ENCODE measurements around the gene DBI. TPM values are rescaled to one million over a fixed set of nuclear protein-coding genes. Genes with fewer than 3 reads are reported as not detected.

DBI gene
- total RNA-seq, 1 experiment from 2014 or later: 129 TPM

- ATAC-seq (no peak), DNase-seq (ENCODE audit: low read depth, low spot score) (no peak)
- intact Hi-C loops (cut with micrococcal nuclease): no loop called here
- ChIA-PET POLR2A (no interaction called here), CTCF (no interaction called here), RAD21 (ENCODE audit: low non-redundant PET in 1 of 2, low total read pairs in 2 of 2, uncharacterized antibody in 2 of 2, unreplicated experiment in 2 of 2) (no interaction called here)
- H3K4me2 ChIP-seq (ENCODE audit: low read length): no peak overlapping the region
- BruUV-seq (replicated peaks): no TSS peak
- no peaks in the 10 kb centered on the region for H3K27me3 ChIP-seq (ENCODE audit: insufficient read depth, low read length)
- H3K79me2 ChIP-seq (ENCODE audit: insufficient read depth, low read length): no peaks in the 10 kb centered on the region
- no peak overlapping the region for H2AFZ ChIP-seq (ENCODE audit: low read depth, low read length, poor library complexity, severe bottlenecking)
- H3K9me3 ChIP-seq (ENCODE audit: control insufficient read depth in 1 of 2, insufficient read depth in 1 of 2, low read depth in 1 of 2, low read length in 2 of 2): no peaks in the 10 kb centered on the region
- H3K36me3 ChIP-seq (ENCODE audit: control insufficient read depth in 1 of 2, insufficient read depth in 2 of 2, low read length in 2 of 2): no peaks in the 10 kb centered on the region
- H4K20me1 ChIP-seq (ENCODE audit: insufficient read depth): no peaks in the 10 kb centered on the region
- no peak overlapping the region for H3K9ac ChIP-seq (ENCODE audit: low read length)
- H3K27ac ChIP-seq (ENCODE audit: low read depth, low read length): no peak overlapping the region
- H3K9me2 ChIP-seq (ENCODE audit: insufficient read depth): no peaks in the 10 kb centered on the region
- TF ChIP-seq CBX3 (IDR thresholded peaks at IDR 0.05; ENCODE audit: low read depth): no peak
- TF ChIP-seq CTCF (IDR thresholded peaks at IDR 0.05 in 2 of 3, conservative IDR thresholded peaks at IDR 0.05 in 1 of 3; ENCODE audit: borderline replicate concordance in 1 of 3, insufficient read depth in 1 of 3, low read depth in 2 of 3, low read length in 2 of 3): no peak
- TF ChIP-seq POLR2AphosphoS5 (IDR thresholded peaks at IDR 0.05; ENCODE audit: low read depth, low read length): no peak
- no peak for TF ChIP-seq FOSL1 (IDR thresholded peaks at IDR 0.05; ENCODE audit: low read depth)
- TF ChIP-seq SP1 (IDR thresholded peaks at IDR 0.05; ENCODE audit: low read depth): no peak
- no peak for TF ChIP-seq ZFX (IDR thresholded peaks at IDR 0.05)
- no peak for TF ChIP-seq RAD21 (IDR thresholded peaks at IDR 0.05; ENCODE audit: low read depth)
- TF ChIP-seq EZH2phosphoT487 (IDR thresholded peaks at IDR 0.05; ENCODE audit: borderline replicate concordance): no peak
- no peak for TF ChIP-seq EGR1 (IDR thresholded peaks at IDR 0.05; ENCODE audit: low read depth)
- TF ChIP-seq ZBTB33 (IDR thresholded peaks at IDR 0.05; ENCODE audit: extremely low read depth, insufficient replicate concordance, low read length): no peak
- TF ChIP-seq ATF3 (IDR thresholded peaks at IDR 0.05): no peak
- TF ChIP-seq SRF (IDR thresholded peaks at IDR 0.05; ENCODE audit: low read depth): no peak
- no peak for TF ChIP-seq POLR2A (IDR thresholded peaks at IDR 0.05; ENCODE audit: borderline replicate concordance, extremely low read depth, insufficient read depth, insufficient read length)
- TF ChIP-seq MAX (IDR thresholded peaks at IDR 0.05): no peak
- no peak for TF ChIP-seq EZH2 (IDR thresholded peaks at IDR 0.05)
- TF ChIP-seq JUND (IDR thresholded peaks at IDR 0.05): no peak
- TF ChIP-seq REST (IDR thresholded peaks at IDR 0.05; ENCODE audit: low read depth): no peak
- TF ChIP-seq YY1 (IDR thresholded peaks at IDR 0.05; ENCODE audit: extremely low read depth, insufficient replicate concordance, low read depth, low read length): no peak
- no peak for TF ChIP-seq ELF1 (IDR thresholded peaks at IDR 0.05; ENCODE audit: borderline replicate concordance, low read depth)
- H3K4me1 ChIP-seq (ENCODE audit: control insufficient read depth in 1 of 2, insufficient read depth in 2 of 2, low read length in 2 of 2): peaks cover 22 to 27% of the 10 kb centered on the region in 2 experiments; a peak in 3 of 4 replicates
- no peak overlapping the region for H3K4me3 ChIP-seq (replicated peaks in 1 of 2; ENCODE audit: low read depth in 1 of 2, low read length in 2 of 2)
These were observed 18.2 kb downstream of the DBI start for GRCh38 chr2:119384971-119385370.

All from HCT116 (cell line).